Caco-2 (cell line): ENCODE results near the gene KRT85. TPM values are rescaled to one million over a fixed set of nuclear protein-coding genes. Genes with fewer than 3 reads are reported as not detected.

Source experiments
- BruUV-seq: library from RNA; stranded (reverse); fragments of 400-500 nt; replicated peaks from 2 replicates; lab custom pipeline; 2021; lab: Mats Ljungman, UMichigan
- CTCF ChIA-PET: fragments of 300-600 bp; sonication (Branson Sonifier 250); formaldehyde crosslinking; loops from one replicate; lab custom pipeline; 2022; ENCODE audit warnings: antibody characterized with exemption; lab: Charles Lee
- POLR2A ChIA-PET: fragments of 300-600 bp; sonication (Branson Sonifier 250); formaldehyde crosslinking; loops from one replicate; lab custom pipeline; 2022; ENCODE audit warnings: antibody characterized with exemption; lab: Charles Lee
- DNase-seq, 2 experiments: peaks; one replicate each; pipeline versions ENCODE4 v3.0.0 to v3.0.0-alpha.2; 2020 to 2022
- H3K27me3 ChIP-seq: replicated peaks from 2 replicates; pipeline ENCODE4 v1.6.0; 2011; ENCODE audit warnings: low read length; ENCODE audit not compliant: control insufficient read depth, insufficient read depth
- H3K36me3 ChIP-seq: 2 replicates; pipeline ENCODE4 v1.5.1; 2011; ENCODE audit warnings: low read length; ENCODE audit not compliant: control insufficient read depth, insufficient read depth
- H3K4me1 ChIP-seq: fragments of 250-450 bp; sonication (Bioruptor Pico); 2 replicates; pipeline ENCODE4 v1.5.1; 2020; ENCODE audit warnings: mild to moderate bottlenecking
- H3K4me3 ChIP-seq: 2 replicates; pipeline ENCODE4 v1.5.1; 2011; ENCODE audit warnings: low read depth, mild to moderate bottlenecking, control low read depth, low read length
- H3K9me3 ChIP-seq: fragments of 250-450 bp; sonication (Bioruptor Pico); 2 replicates; pipeline ENCODE4 v1.5.1; 2020; ENCODE audit warnings: mild to moderate bottlenecking, moderate library complexity
- H3K27ac Mint-ChIP-seq: one replicate; pipeline ENCODE4 v1.8.0; 2022; ENCODE audit warnings: mixed read lengths; ENCODE audit not compliant: unreplicated experiment
- H3K27me3 Mint-ChIP-seq: one replicate; pipeline ENCODE4 v1.8.0; 2022; ENCODE audit warnings: mixed read lengths; ENCODE audit not compliant: insufficient read depth, unreplicated experiment
- H3K36me3 Mint-ChIP-seq: one replicate; pipeline ENCODE4 v1.8.0; 2022; ENCODE audit warnings: mild to moderate bottlenecking, mixed read lengths; ENCODE audit not compliant: insufficient read depth, unreplicated experiment
- H3K4me1 Mint-ChIP-seq: one replicate; pipeline ENCODE4 v1.8.0; 2022; ENCODE audit warnings: low read depth, mixed read lengths; ENCODE audit not compliant: unreplicated experiment
- H3K4me3 Mint-ChIP-seq: one replicate; pipeline ENCODE4 v1.8.0; 2022; ENCODE audit warnings: mild to moderate bottlenecking, moderate library complexity, mixed read lengths; ENCODE audit not compliant: unreplicated experiment
- H3K9me3 Mint-ChIP-seq: one replicate; pipeline ENCODE4 v1.8.0; 2022; ENCODE audit warnings: mixed read lengths; ENCODE audit not compliant: unreplicated experiment
- CTCF ChIP-seq, 2 experiments: fragments of 200-600 bp in 1 of 2; IDR thresholded peaks; 1 replicate in 1 of 2; 2 replicates in 1 of 2; pipeline versions ENCODE4 v1.5.1 to v1.8.0; 2011 to 2022; ENCODE audit warnings: antibody characterized with exemption in 1 of 2, control low read depth in 1 of 2, inconsistent platforms in 1 of 2, low read depth in 1 of 2, low read length in 1 of 2, mild to moderate bottlenecking in 1 of 2, moderate library complexity in 1 of 2; ENCODE audit not compliant: insufficient read depth in 1 of 2, severe bottlenecking in 1 of 2, unreplicated experiment in 1 of 2
- intact Hi-C: fragments of 100-400 bp; cut with micrococcal nuclease; formaldehyde crosslinking; loops from one replicate; pipeline ENCODE4 v1.10.0; 2022; ENCODE audit not compliant: unreplicated experiment
- total RNA-seq: library from RNA; stranded (reverse); gene quantifications from 2 replicates; pipeline ENCODE4 v1.2.3, GENCODE V29; 2022

The KRT85 gene
- total RNA-seq, 1 experiment from 2014 or later: not detected

GRCh38 chr12:52313926-52314325, 53.4 kb downstream of the KRT85 start:
- no peaks in the 10 kb centered on the region for H3K36me3 Mint-ChIP-seq
- H3K4me1 Mint-ChIP-seq: peaks cover 13% of the 10 kb centered on the region
- Histone ChIP-seq H3K36me3 (no peaks in the 10 kb centered on the region), H3K27me3 (no peaks in the 10 kb centered on the region), H3K4me1 (0 out of 2 replicates have a peak, but pooled peaks cover 2% of the 10 kb centered on the region), H3K9me3 (no peaks in the 10 kb centered on the region), H3K4me3 (no peak overlapping the region)
- CTCF ChIA-PET: no interaction called here
- no peak overlapping the region for H3K4me3 Mint-ChIP-seq
- no peak overlapping the region for H3K27ac Mint-ChIP-seq
- POLR2A ChIA-PET: no interaction called here
- BruUV-seq: no TSS peak
- H3K9me3 Mint-ChIP-seq: no peaks in the 10 kb centered on the region
- intact Hi-C loops: no loop called here
- DNase-seq: no peak
- no peak for TF ChIP-seq CTCF (IDR thresholded peaks at IDR 0.05; ENCODE audit: insufficient read depth in 1 of 2, low read depth in 1 of 2, low read length in 1 of 2, severe bottlenecking in 1 of 2, unreplicated experiment in 1 of 2)
- H3K27me3 Mint-ChIP-seq: no peaks in the 10 kb centered on the region

- ChIA-PET POLR2A (no interaction called here), CTCF (interaction anchor here (0.6 kb wide), 1 partner anchor 189 kb away, joined by 3 read pairs; no protein-coding TSS in a partner anchor)
- intact Hi-C loops: no loop called here
- no peak for TF ChIP-seq CTCF (IDR thresholded peaks at IDR 0.05; ENCODE audit: insufficient read depth in 1 of 2, low read depth in 1 of 2, low read length in 1 of 2, severe bottlenecking in 1 of 2, unreplicated experiment in 1 of 2)
- Mint-ChIP-seq H3K9me3 (no peaks in the 10 kb centered on the region), H3K36me3 (no peaks in the 10 kb centered on the region), H3K4me3 (no peak overlapping the region), H3K4me1 (peaks cover 13% of the 10 kb centered on the region), H3K27me3 (no peaks in the 10 kb centered on the region), H3K27ac (no peak overlapping the region)
- Histone ChIP-seq H3K4me3 (no peak overlapping the region), H3K9me3 (no peaks in the 10 kb centered on the region), H3K4me1 (0 out of 2 replicates have a peak, but pooled peaks cover 3% of the 10 kb centered on the region), H3K36me3 (no peaks in the 10 kb centered on the region), H3K27me3 (no peaks in the 10 kb centered on the region)
- no TSS peak for BruUV-seq
- DNase-seq: no peak
Measured at GRCh38 chr12:52313461-52313860, 53.8 kb downstream of the KRT85 start.

- no peak overlapping the region for H3K4me3 Mint-ChIP-seq
- intact Hi-C loops: no loop called here
- H3K27me3 ChIP-seq: no peaks in the 10 kb centered on the region
- CTCF ChIA-PET: interaction anchor here (0.8 to 2.3 kb wide), 5 partner anchors 8 to 46 kb away, joined by 3 to 6 read pairs (median 4); partner anchors contain the start of gene KRT83
- no peaks in the 10 kb centered on the region for H3K36me3 Mint-ChIP-seq
- no peaks in the 10 kb centered on the region for H3K9me3 ChIP-seq
- H3K36me3 ChIP-seq: no peaks in the 10 kb centered on the region
- no peak overlapping the region for H3K4me3 ChIP-seq
- no peak for TF ChIP-seq CTCF (IDR thresholded peaks at IDR 0.05; ENCODE audit: insufficient read depth in 1 of 2, low read depth in 1 of 2, low read length in 1 of 2, severe bottlenecking in 1 of 2, unreplicated experiment in 1 of 2)
- H3K9me3 Mint-ChIP-seq: no peaks in the 10 kb centered on the region
- no TSS peak for BruUV-seq
- peaks cover 6% of the 10 kb centered on the region; the same call in 1 of the 2 replicates for H3K4me1 ChIP-seq
- no peak overlapping the region for H3K27ac Mint-ChIP-seq
- POLR2A ChIA-PET: no interaction called here
- H3K4me1 Mint-ChIP-seq: peaks cover 13% of the 10 kb centered on the region
- no peak for DNase-seq
- H3K27me3 Mint-ChIP-seq: no peaks in the 10 kb centered on the region
Measured at GRCh38 chr12:52312086-52312485, 55.2 kb downstream of the KRT85 start.
